EH (cell line): Measurements from ENCODE around the gene NDUFA3.

Source experiments
- DNase-seq: peaks from one replicate; pipeline ENCODE4 v3.0.0-alpha.2; 2015; ENCODE audit warnings: low read depth

The NDUFA3 gene

GRCh38 chr19:54107876-54108490 is 5.3 kb downstream of the NDUFA3 start:
- no peak for DNase-seq

GRCh38 chr19:54108496-54108895 is 5.8 kb downstream of the NDUFA3 start:
- DNase-seq: no peak

DNA sequence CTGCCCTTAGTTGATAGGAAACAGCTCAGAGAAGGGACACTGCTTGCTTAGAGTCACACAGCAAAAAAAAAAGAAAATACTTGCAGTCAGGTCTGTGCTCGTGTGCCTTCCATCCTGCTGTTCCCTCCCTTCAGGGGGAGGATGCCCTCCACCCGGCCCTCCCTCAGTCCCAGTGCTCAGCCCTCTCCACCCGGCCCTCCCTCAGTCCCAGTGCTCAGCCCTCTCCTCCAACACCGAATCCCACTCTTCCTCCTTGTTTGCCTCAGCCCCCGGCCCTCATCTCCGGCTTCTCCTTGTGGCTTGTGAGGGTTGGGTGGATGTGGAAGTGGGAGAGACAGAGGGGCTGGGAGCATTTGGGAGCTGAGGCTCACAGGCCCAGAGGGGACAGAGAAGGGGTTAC is 7.0 kb downstream of the NDUFA3 start:
- no peak for DNase-seq

- peak; percentile 61 for DNase-seq
These were observed 11.9 kb downstream of the NDUFA3 start for GRCh38 chr19:54114340-54115108.

GRCh38 chr19:54115109-54116063 is 12.7 kb downstream of the NDUFA3 start, which contains the start of the genes PRPF31 and TFPT:
Gene PRPF31, plus strand, starts transcription at chr19:54115754. Its CDS starts 2,525 bp downstream, at chr19:54118279.
Gene TFPT, minus strand, starts transcription at chr19:54115657. Its CDS starts 388 bp downstream, at chr19:54115269.
- DNase-seq: peak; percentile 97

DNA sequence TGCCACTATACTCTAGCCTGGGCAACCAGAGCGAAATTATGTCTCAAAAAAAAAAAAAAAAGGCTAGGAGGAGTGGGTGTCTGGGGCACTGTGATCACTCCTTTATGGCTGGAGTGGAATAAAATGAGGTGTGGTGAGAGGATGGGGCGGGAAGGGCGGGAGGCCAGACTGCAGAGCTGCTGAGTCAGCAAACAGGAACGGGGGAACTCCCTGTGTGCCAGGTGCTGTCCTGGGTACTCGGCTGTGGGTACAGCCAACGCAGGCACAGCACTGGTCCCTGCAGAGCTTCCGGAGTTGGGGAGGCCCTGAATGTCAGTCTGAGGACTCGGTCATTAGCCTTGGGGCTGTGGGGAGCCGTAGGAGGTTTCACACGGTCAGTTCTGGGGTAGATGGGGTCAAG is 18.6 kb downstream of the NDUFA3 start:
- no peak for DNase-seq

DNA sequence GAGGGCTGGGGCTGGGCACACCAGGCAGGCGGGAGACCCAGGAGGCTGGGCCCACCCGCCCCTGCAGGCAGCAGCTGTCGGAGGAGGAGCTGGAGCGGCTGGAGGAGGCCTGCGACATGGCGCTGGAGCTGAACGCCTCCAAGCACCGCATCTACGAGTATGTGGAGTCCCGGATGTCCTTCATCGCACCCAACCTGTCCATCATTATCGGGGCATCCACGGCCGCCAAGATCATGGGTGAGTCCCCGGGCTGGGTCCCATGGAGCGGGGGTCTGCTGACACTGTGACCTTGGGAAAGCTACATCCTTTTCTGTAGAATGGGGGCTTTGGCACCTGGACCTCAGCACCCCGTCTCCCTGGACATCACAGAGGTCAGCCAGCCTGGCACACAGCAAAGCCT is 21.0 kb downstream of the NDUFA3 start:
- DNase-seq: no peak

- no peak for DNase-seq
These were observed 21.7 kb downstream of the NDUFA3 start for GRCh38 chr19:54124393-54124792.

DNA sequence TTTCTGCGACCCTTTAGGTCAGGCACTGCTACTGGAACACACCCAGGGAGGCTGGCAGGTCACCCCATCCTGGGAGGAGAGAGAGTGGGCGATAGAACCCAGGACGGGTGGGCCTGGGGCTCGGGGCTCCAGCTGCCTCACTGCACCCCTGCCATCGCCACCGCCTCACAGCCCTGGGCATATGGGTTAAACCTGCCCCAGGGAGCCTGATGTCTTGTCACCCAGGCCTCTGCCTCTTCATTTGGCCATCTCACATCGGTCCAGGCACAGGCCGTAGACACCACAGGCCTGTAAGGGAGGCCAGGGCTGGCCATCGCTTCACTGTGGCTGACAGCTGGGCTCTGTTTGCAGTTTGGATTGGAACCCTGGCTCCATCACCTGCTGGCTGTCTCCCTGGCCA is 23.1 kb downstream of the NDUFA3 start:
- no peak for DNase-seq

- DNase-seq: no peak
These were observed 25.2 kb downstream of the NDUFA3 start for GRCh38 chr19:54127688-54128440.

- no peak for DNase-seq
These were observed 25.7 kb downstream of the NDUFA3 start for GRCh38 chr19:54128441-54128725.

DNA sequence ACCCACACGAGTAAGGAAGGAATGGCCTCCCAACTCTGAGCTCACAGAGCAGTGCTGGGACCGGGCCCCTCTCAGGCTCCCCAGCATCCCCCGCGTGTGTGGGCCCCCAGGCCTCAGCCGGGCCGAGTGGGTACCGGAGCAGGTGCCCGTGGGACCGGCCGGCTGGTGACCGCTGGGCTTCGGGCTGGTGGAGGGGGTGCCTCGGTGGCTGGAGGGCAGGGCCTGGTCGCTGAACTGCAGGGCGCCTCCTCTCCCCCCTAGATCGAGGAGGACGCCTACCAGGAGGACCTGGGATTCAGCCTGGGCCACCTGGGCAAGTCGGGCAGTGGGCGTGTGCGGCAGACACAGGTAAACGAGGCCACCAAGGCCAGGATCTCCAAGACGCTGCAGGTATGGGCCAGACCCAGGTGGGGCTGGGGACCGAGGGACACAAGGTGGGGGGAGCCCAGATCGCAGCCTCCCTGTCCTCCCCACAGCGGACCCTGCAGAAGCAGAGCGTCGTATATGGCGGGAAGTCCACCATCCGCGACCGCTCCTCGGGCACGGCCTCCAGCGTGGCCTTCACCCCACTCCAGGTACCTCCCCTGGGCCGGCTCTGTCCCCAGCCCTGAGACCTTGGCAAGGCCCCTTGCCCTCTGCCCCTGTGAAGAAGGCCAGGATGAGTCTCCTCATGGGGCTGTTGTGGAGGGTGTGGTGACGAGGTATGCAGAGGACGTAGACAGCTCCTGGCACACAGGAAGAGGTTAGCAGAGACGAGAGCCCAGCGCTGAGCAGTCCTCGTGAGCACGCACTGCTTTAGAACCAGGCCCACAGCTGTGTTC is 26.4 kb downstream of the NDUFA3 start:
- DNase-seq: no peak

GRCh38 chr19:54129617-54129996 is 27.0 kb downstream of the NDUFA3 start:
- no peak for DNase-seq

DNA sequence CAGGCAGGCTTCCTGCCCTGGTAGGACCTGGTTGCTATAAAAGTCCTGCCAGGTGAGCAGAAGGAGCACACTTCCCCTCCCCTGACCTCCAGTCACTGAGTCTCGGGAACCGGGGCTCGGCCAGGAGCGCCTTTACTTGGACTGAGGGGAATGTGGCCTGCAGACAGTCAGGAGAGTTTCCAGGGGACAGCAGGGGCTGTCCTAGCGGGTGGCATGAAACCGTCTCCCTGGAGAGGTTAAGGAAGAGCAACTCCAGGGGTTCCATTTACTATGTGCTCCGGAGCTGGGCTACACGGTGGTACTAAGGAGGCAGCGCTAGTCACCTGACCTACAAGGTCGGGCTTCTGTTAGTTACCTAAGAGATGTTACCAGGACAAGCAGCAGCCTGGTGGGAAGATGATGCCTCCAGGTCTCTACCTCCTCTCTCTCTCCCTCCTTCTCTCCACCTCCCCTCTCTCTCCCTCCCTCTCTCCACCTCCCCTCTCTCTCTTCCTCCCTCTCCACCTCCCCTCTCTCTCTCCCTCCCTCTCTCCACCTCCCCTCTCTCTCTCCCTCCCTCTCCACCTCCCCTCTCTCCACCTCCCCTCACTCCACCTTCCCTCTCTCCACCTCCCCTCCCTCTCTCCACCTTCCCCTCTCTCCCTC is 30.8 kb downstream of the NDUFA3 start:
- no peak for DNase-seq

GRCh38 chr19:54133957-54134590 is 31.4 kb downstream of the NDUFA3 start:
- DNase-seq: no peak

GRCh38 chr19:54136086-54136863 is 33.6 kb downstream of the NDUFA3 start:
- DNase-seq: no peak

- DNase-seq: peak; percentile 100
These were observed 34.4 kb downstream of the NDUFA3 start for GRCh38 chr19:54136864-54137698.
